Esophagus muscularis mucosa (tissue), 3 donors: ENCODE data around the gene FAM222B.

Experiments used
- CTCF ChIP-seq, 3 experiments: fragments of 200-600 bp in 2 of 3; fragments of 450-650 bp in 1 of 3; sonication (generic) in 2 of 3; IDR thresholded peaks; one replicate each; pipeline ENCODE4 v1.5.1; 2017 to 2019; ENCODE audit warnings: antibody characterized with exemption in 3 of 3, mild to moderate bottlenecking in 2 of 3, moderate library complexity in 1 of 3
- POLR2A ChIP-seq: fragments of 450-650 bp; IDR thresholded peaks from one replicate; pipeline ENCODE4 v1.6.1; 2017; ENCODE audit warnings: antibody characterized with exemption, moderate library complexity, mild to moderate bottlenecking, low read depth
- POLR2AphosphoS5 ChIP-seq, 2 donors: sonication (generic); formaldehyde crosslinking; IDR thresholded peaks; one replicate each; pipeline ENCODE4 v1.6.1; 2017; ENCODE audit warnings: antibody characterized with exemption in 2 of 2

- no peak for TF ChIP-seq CTCF (IDR thresholded peaks at IDR 0.05)
- no peak for TF ChIP-seq POLR2A
- no peak for TF ChIP-seq POLR2AphosphoS5 (IDR thresholded peaks at IDR 0.05)
Observed at GRCh38 chr17:28729950-28730330, 112.7 kb downstream of the FAM222B start.
